Neuronal stem cell (in vitro differentiated cells): Measurements from ENCODE around the gene MAPRE3.

Experiments used
- DNase-seq: peaks from one replicate; pipeline ENCODE4 v3.0.0-alpha.2; 2013; ENCODE audit warnings: low spot score
- H2AFZ ChIP-seq: one replicate; pipeline ENCODE4 v1.6.1; 2013; ENCODE audit warnings: mild to moderate bottlenecking, low read length, inconsistent platforms
- H2AK5ac ChIP-seq: 2 replicates; pipeline ENCODE4 v1.6.1; 2013; ENCODE audit warnings: low read depth, mild to moderate bottlenecking, inconsistent platforms, low read length, moderate library complexity, mixed read lengths
- H2BK120ac ChIP-seq: 2 replicates; pipeline ENCODE4 v1.6.1; 2013; ENCODE audit warnings: low read depth, mild to moderate bottlenecking, inconsistent platforms, low read length, moderate library complexity, mixed read lengths
- H2BK12ac ChIP-seq: one replicate; pipeline ENCODE4 v1.6.1; 2013; ENCODE audit warnings: low read length, inconsistent platforms
- H2BK15ac ChIP-seq: 2 replicates; pipeline ENCODE4 v1.6.1; 2013; ENCODE audit warnings: mild to moderate bottlenecking, low read length, inconsistent platforms, mixed read lengths
- H2BK5ac ChIP-seq: one replicate; pipeline ENCODE4 v1.6.1; 2013; ENCODE audit warnings: inconsistent platforms, mild to moderate bottlenecking, low read length, moderate library complexity
- H3K14ac ChIP-seq: one replicate; pipeline ENCODE4 v1.6.1; 2013; ENCODE audit warnings: low read length, inconsistent platforms
- H3K18ac ChIP-seq: 2 replicates; pipeline ENCODE4 v1.6.1; 2013; ENCODE audit warnings: low read length, inconsistent platforms
- H3K23ac ChIP-seq: 2 replicates; pipeline ENCODE4 v1.6.1; 2013; ENCODE audit warnings: low read depth, mild to moderate bottlenecking, mixed read lengths, low read length, inconsistent platforms; ENCODE audit not compliant: poor library complexity
- H3K27ac ChIP-seq: replicated peaks from 3 replicates; pipeline ENCODE4 v1.5.1; 2013; ENCODE audit warnings: low read length, inconsistent platforms
- H3K27me3 ChIP-seq, 3 experiments: 2 replicates each; pipeline ENCODE4 v1.6.1; 2013; ENCODE audit warnings: low read length in 3 of 3, mild to moderate bottlenecking in 2 of 3, inconsistent platforms in 1 of 3, low read depth in 1 of 3, mixed read lengths in 1 of 3, moderate library complexity in 1 of 3; ENCODE audit not compliant: control insufficient read depth in 3 of 3, insufficient read depth in 3 of 3
- H3K36me3 ChIP-seq, 2 donors: replicated peaks in 1 of 2; 2 replicates each; pipeline ENCODE4 v1.6.1; 2013; ENCODE audit warnings: low read length in 2 of 2; ENCODE audit not compliant: control insufficient read depth in 2 of 2, insufficient read depth in 2 of 2
- H3K4ac ChIP-seq: 2 replicates; pipeline ENCODE4 v1.6.1; 2013; ENCODE audit warnings: inconsistent platforms, mild to moderate bottlenecking, low read length, moderate library complexity
- H3K4me1 ChIP-seq, 2 donors: 1 replicate in 1 of 2; 2 replicates in 1 of 2; pipeline ENCODE4 v1.6.1; 2013; ENCODE audit warnings: low read length in 2 of 2, low read depth in 1 of 2; ENCODE audit not compliant: control insufficient read depth in 2 of 2, insufficient read depth in 1 of 2
- H3K4me2 ChIP-seq: one replicate; pipeline ENCODE4 v1.6.1; 2013; ENCODE audit warnings: mild to moderate bottlenecking, low read length, inconsistent platforms; ENCODE audit not compliant: insufficient read depth, poor library complexity, severe bottlenecking
- H3K4me3 ChIP-seq, 2 donors: 2 replicates each; pipeline ENCODE4 v1.5.1; 2013; ENCODE audit warnings: low read length in 2 of 2, mild to moderate bottlenecking in 2 of 2, inconsistent platforms in 1 of 2, moderate library complexity in 1 of 2
- H3K79me1 ChIP-seq: one replicate; pipeline ENCODE4 v1.6.1; 2013; ENCODE audit warnings: low read depth, mild to moderate bottlenecking, inconsistent platforms, low read length, moderate library complexity
- H3K9ac ChIP-seq: one replicate; pipeline ENCODE4 v1.6.1; 2013; ENCODE audit warnings: mild to moderate bottlenecking, low read depth, low read length, inconsistent platforms; ENCODE audit not compliant: poor library complexity
- H3K9me3 ChIP-seq, 2 donors: replicated peaks in 1 of 2; 2 replicates each; pipeline versions ENCODE3 to v1.6.1; 2013; ENCODE audit warnings: low read length in 2 of 2, mild to moderate bottlenecking in 2 of 2, inconsistent platforms in 1 of 2, low read depth in 1 of 2, mixed read lengths in 1 of 2, moderate library complexity in 1 of 2; ENCODE audit not compliant: control insufficient read depth in 2 of 2, insufficient read depth in 1 of 2
- H4K8ac ChIP-seq: one replicate; pipeline ENCODE4 v1.6.1; 2013; ENCODE audit warnings: low read depth, mild to moderate bottlenecking, inconsistent platforms, low read length, moderate library complexity
- H4K91ac ChIP-seq: one replicate; pipeline ENCODE4 v1.6.1; 2013; ENCODE audit warnings: low read length, low read depth, mild to moderate bottlenecking, inconsistent platforms; ENCODE audit not compliant: poor library complexity
- WGBS, 2 donors: extraction: QIAGEN DNeasy Blood & Tissue Kit; methylation state at CpG; one replicate each; pipeline ENCODE4 v1.1.7; 2013; ENCODE audit warnings: missing lambda C conversion rate in 2 of 2, mixed read lengths in 1 of 2; ENCODE audit not compliant: insufficient read length in 2 of 2, insufficient replicate concordance in 1 of 2; ENCODE audit errors: extremely low coverage in 2 of 2; 5-methylcytosine and 5-hydroxymethylcytosine counted together

MAPRE3 gene

DNA sequence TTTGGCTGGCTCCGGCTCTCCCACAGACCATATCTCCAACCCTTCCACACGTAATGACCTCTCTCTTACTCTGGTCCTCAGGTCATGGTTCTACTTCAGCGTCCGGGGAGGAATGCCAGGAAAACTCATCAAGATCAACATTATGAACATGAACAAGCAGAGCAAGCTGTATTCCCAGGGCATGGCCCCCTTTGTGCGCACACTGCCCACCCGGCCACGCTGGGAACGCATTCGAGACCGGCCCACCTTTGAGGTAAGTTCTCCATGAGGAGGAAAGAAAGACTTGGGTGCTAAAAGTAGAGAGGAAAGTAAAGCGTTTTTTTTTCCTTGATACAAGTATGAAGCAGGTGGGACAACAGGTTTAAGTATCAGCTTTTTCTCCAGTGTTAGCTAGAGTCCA, 82.9 kb downstream of the MAPRE3 start:
- DNase-seq: no peak
- Histone ChIP-seq H2AK5ac (no peak overlapping the region), H3K27me3 (no peaks in the 10 kb centered on the region), H2BK5ac (no peak overlapping the region), H3K4me2 (no peak overlapping the region), H2BK120ac (no peak overlapping the region), H2BK12ac (no peak overlapping the region), H4K91ac (no peak overlapping the region), H3K23ac (no peak overlapping the region), H3K4me1 (peaks cover 5 to 7% of the 10 kb centered on the region in 2 donors), H4K8ac (no peak overlapping the region), H3K18ac (no peak overlapping the region), H2AFZ (no peak overlapping the region), H3K4me3 (no peak overlapping the region), H3K9me3 (no peaks in the 10 kb centered on the region), H3K14ac (no peak overlapping the region), H3K9ac (peak overlapping the region; percentile 14), H2BK15ac (no peak overlapping the region), H3K79me1 (peaks cover 6% of the 10 kb centered on the region), H3K4ac (no peak overlapping the region), H3K27ac (no peak overlapping the region), H3K36me3 (peaks cover 40 to 55% of the 10 kb centered on the region in 2 donors)
- WGBS, 2 donors: no CpG with 5 or more reads among the region's 11 CpGs

GRCh38 chr2:27053776-27054175, 83.3 kb downstream of the MAPRE3 start:
- WGBS, 2 donors: no CpG with 5 or more reads among the region's 8 CpGs
- no peak overlapping the region for H3K9ac ChIP-seq
- DNase-seq: no peak

GRCh38 chr2:27054721-27055120, 84.3 kb downstream of the MAPRE3 start:
- Histone ChIP-seq H4K91ac (no peak overlapping the region), H2BK5ac (no peak overlapping the region), H3K4me3 (no peak overlapping the region), H3K14ac (no peak overlapping the region), H4K8ac (no peak overlapping the region), H2BK120ac (no peak overlapping the region), H3K18ac (no peak overlapping the region), H2BK12ac (no peak overlapping the region), H3K79me1 (peaks cover 6% of the 10 kb centered on the region), H3K4ac (no peak overlapping the region), H3K4me1 (peaks cover 3 to 4% of the 10 kb centered on the region in 2 donors), H3K9ac (no peak overlapping the region), H3K27me3 (no peaks in the 10 kb centered on the region), H2BK15ac (no peak overlapping the region), H3K9me3 (no peaks in the 10 kb centered on the region), H2AFZ (no peak overlapping the region), H3K27ac (no peak overlapping the region), H3K36me3 (peaks cover 49 to 69% of the 10 kb centered on the region in 2 donors), H2AK5ac (no peak overlapping the region), H3K23ac (no peak overlapping the region), H3K4me2 (no peak overlapping the region)
- no CpG with 5 or more reads among the region's 11 CpGs for WGBS, 2 donors
- DNase-seq: no peak

More at GRCh38 chr2:27053776-27054175, 83.3 kb downstream of the MAPRE3 start:
- Histone ChIP-seq H2AFZ (no peak overlapping the region), H3K79me1 (peaks cover 6% of the 10 kb centered on the region), H3K18ac (no peak overlapping the region), H3K36me3 (peaks cover 43 to 59% of the 10 kb centered on the region in 2 donors), H2BK120ac (no peak overlapping the region), H3K4me1 (peaks cover 5 to 7% of the 10 kb centered on the region in 2 donors), H4K8ac (no peak overlapping the region), H3K4ac (no peak overlapping the region), H3K4me3 (no peak overlapping the region), H3K27me3 (no peaks in the 10 kb centered on the region), H3K14ac (no peak overlapping the region), H3K23ac (no peak overlapping the region), H3K9me3 (no peaks in the 10 kb centered on the region), H2BK15ac (no peak overlapping the region), H2BK5ac (no peak overlapping the region), H4K91ac (no peak overlapping the region), H2AK5ac (no peak overlapping the region), H3K4me2 (no peak overlapping the region), H3K27ac (no peak overlapping the region), H2BK12ac (no peak overlapping the region)

GRCh38 chr2:27057184-27057583, 86.7 kb downstream of the MAPRE3 start:
- Histone ChIP-seq H3K9me3 (no peaks in the 10 kb centered on the region), H2AK5ac (no peak overlapping the region), H4K8ac (no peak overlapping the region), H3K18ac (no peak overlapping the region), H3K27me3 (no peaks in the 10 kb centered on the region), H3K4me2 (no peak overlapping the region), H2BK5ac (no peak overlapping the region), H3K36me3 (peaks cover 51 to 86% of the 10 kb centered on the region in 2 donors), H2AFZ (no peak overlapping the region), H4K91ac (no peak overlapping the region), H3K4me3 (no peak overlapping the region), H3K27ac (no peak overlapping the region), H2BK120ac (no peak overlapping the region), H2BK12ac (no peak overlapping the region), H3K9ac (no peak overlapping the region), H2BK15ac (no peak overlapping the region), H3K23ac (no peak overlapping the region), H3K79me1 (peaks cover 2% of the 10 kb centered on the region), H3K14ac (no peak overlapping the region), H3K4me1 (peaks cover 2 to 3% of the 10 kb centered on the region in 2 donors), H3K4ac (no peak overlapping the region)
- DNase-seq: no peak
- WGBS, 2 donors: no CpG with 5 or more reads among the region's 6 CpGs
